Stromal cell of bone marrow (primary cell): ENCODE results near the gene MGME1.
A peak's percentile ranks its signal among the peaks of the same experiment; 100 is the strongest.
"Not testable (repeated sequence)": the region's sequence is repeated elsewhere in the genome, so short reads cannot be mapped to it uniquely, and the experiment has no call there.

ENCODE experiments used
- DNase-seq: peaks from one replicate; pipeline ENCODE4 v3.0.0-alpha.2; 2012; ENCODE audit warnings: low read depth

The MGME1 gene

GRCh38 chr20:17960400-17960885 lies 8.4 kb upstream of the MGME1 start:
- not testable (repeated sequence) for DNase-seq

- no peak for DNase-seq
Observed at GRCh38 chr20:17960927-17961586, 7.8 kb upstream of the MGME1 start.

- DNase-seq: no peak
Observed at GRCh38 chr20:17961587-17961940, 7.3 kb upstream of the MGME1 start.

- no peak for DNase-seq
Observed at GRCh38 chr20:17963114-17963897, 5.5 kb upstream of the MGME1 start.

- no peak for DNase-seq
Observed at GRCh38 chr20:17964073-17964472, 4.7 kb upstream of the MGME1 start.

GRCh38 chr20:17964632-17965031 lies 4.2 kb upstream of the MGME1 start:
- no peak for DNase-seq

- DNase-seq: no peak
Observed at GRCh38 chr20:17965042-17965697, 3.6 kb upstream of the MGME1 start.

GRCh38 chr20:17966432-17967310 lies 2.1 kb upstream of the MGME1 start:
- DNase-seq: no peak

- no peak for DNase-seq
Observed at GRCh38 chr20:17967521-17968365, 1.1 kb upstream of the MGME1 start.

GRCh38 chr20:17969278-17969883 lies 563 bp downstream of the MGME1 start:
- no peak for DNase-seq

GRCh38 chr20:17969884-17970409 lies 1.1 kb downstream of the MGME1 start:
- peak; percentile 48 for DNase-seq

GRCh38 chr20:17971300-17972013 lies 2.6 kb downstream of the MGME1 start:
- DNase-seq: no peak

GRCh38 chr20:17972121-17972520 lies 3.3 kb downstream of the MGME1 start:
- DNase-seq: no peak

GRCh38 chr20:17976305-17976704 lies 7.5 kb downstream of the MGME1 start:
- DNase-seq: no peak

- no peak for DNase-seq
Observed at GRCh38 chr20:17985388-17986018, 16.7 kb downstream of the MGME1 start.

- no peak for DNase-seq
Observed at GRCh38 chr20:17987988-17988387, 19.2 kb downstream of the MGME1 start.

GRCh38 chr20:17990278-17990972 lies 21.6 kb downstream of the MGME1 start:
- DNase-seq: no peak

- DNase-seq: no peak
Observed at GRCh38 chr20:17992224-17992637, 23.4 kb downstream of the MGME1 start.
